ENCODE data around the gene CCDC81.
A peak's percentile ranks its signal among the peaks of the same experiment; 100 is the strongest.

CCDC81 gene

GRCh38 chr11:86463955-86464354 is 89.3 kb downstream of the CCDC81 start:
- Histone ChIP-seq H3K4me3 (ENCODE audit: low read length in 2 of 2) (no peak overlapping the region), H2AK5ac (ENCODE audit: low read depth, low read length) (no peak overlapping the region), H3K14ac (ENCODE audit: low read length) (no peak overlapping the region)

GRCh38 chr11:86464509-86465221 is 90.0 kb downstream of the CCDC81 start:
- H2BK120ac ChIP-seq (ENCODE audit: low read depth, low read length), result no peak overlapping the region
- H2BK12ac ChIP-seq (ENCODE audit: low read length), result no peak overlapping the region
- no peak overlapping the region for H3K18ac ChIP-seq (ENCODE audit: low read length)
- no CpG with 5 or more reads among the region's 5 CpGs for WGBS, 2 donors (ENCODE audit: extremely low coverage in 2 of 2, insufficient read length in 2 of 2, insufficient replicate concordance in 1 of 2)
- H3K9ac ChIP-seq (ENCODE audit: low read depth, low read length, poor library complexity), result no peak overlapping the region
- no peak overlapping the region for H2AK5ac ChIP-seq (ENCODE audit: low read depth, low read length)
- H2BK5ac ChIP-seq (ENCODE audit: low read length), result no peak overlapping the region
- H3K36me3 ChIP-seq (replicated peaks in 1 of 2; ENCODE audit: control insufficient read depth in 2 of 2, insufficient read depth in 2 of 2, low read length in 2 of 2), result peaks cover 0 to 19% of the 10 kb centered on the region in 2 donors
- no peak overlapping the region for H4K91ac ChIP-seq (ENCODE audit: low read depth, low read length, poor library complexity)
- H3K4me2 ChIP-seq (ENCODE audit: insufficient read depth, low read length, poor library complexity, severe bottlenecking), result no peak overlapping the region
- H3K4me1 ChIP-seq (ENCODE audit: control insufficient read depth in 2 of 2, insufficient read depth in 1 of 2, low read depth in 1 of 2, low read length in 2 of 2), result peaks cover 9 to 19% of the 10 kb centered on the region in 2 donors
- H3K27ac ChIP-seq (replicated peaks; ENCODE audit: low read length), result no peak overlapping the region
- H3K14ac ChIP-seq (ENCODE audit: low read length), result no peak overlapping the region
- no peak overlapping the region for H3K4me3 ChIP-seq (ENCODE audit: low read length in 2 of 2)
- peaks cover 0 to 3% of the 10 kb centered on the region in 2 donors for H3K9me3 ChIP-seq (replicated peaks in 1 of 2; ENCODE audit: control insufficient read depth in 2 of 2, insufficient read depth in 1 of 2, low read depth in 1 of 2, low read length in 2 of 2)
- H3K79me1 ChIP-seq (ENCODE audit: low read depth, low read length), result no peaks in the 10 kb centered on the region
- DNase-seq (ENCODE audit: low spot score), result no peak
- H3K4ac ChIP-seq (ENCODE audit: low read length), result no peak overlapping the region
- H4K8ac ChIP-seq (ENCODE audit: low read depth, low read length), result no peak overlapping the region
- H2AFZ ChIP-seq (ENCODE audit: low read length), result no peak overlapping the region
- no peak overlapping the region for H2BK15ac ChIP-seq (ENCODE audit: low read length)
- H3K23ac ChIP-seq (ENCODE audit: low read depth, low read length, poor library complexity), result no peak overlapping the region
- H3K27me3 ChIP-seq (ENCODE audit: control insufficient read depth in 3 of 3, insufficient read depth in 3 of 3, low read depth in 1 of 3, low read length in 3 of 3), result no peaks in the 10 kb centered on the region

More at GRCh38 chr11:86463955-86464354, 89.3 kb downstream of the CCDC81 start:
- Histone ChIP-seq H3K36me3 (replicated peaks in 1 of 2; ENCODE audit: control insufficient read depth in 2 of 2, insufficient read depth in 2 of 2, low read length in 2 of 2) (peaks cover 0 to 19% of the 10 kb centered on the region in 2 donors), H3K27me3 (ENCODE audit: control insufficient read depth in 3 of 3, insufficient read depth in 3 of 3, low read depth in 1 of 3, low read length in 3 of 3) (no peaks in the 10 kb centered on the region), H3K9ac (ENCODE audit: low read depth, low read length, poor library complexity) (no peak overlapping the region), H2BK120ac (ENCODE audit: low read depth, low read length) (no peak overlapping the region), H3K23ac (ENCODE audit: low read depth, low read length, poor library complexity) (no peak overlapping the region), H3K4me1 (ENCODE audit: control insufficient read depth in 2 of 2, insufficient read depth in 1 of 2, low read depth in 1 of 2, low read length in 2 of 2) (peaks cover 9 to 19% of the 10 kb centered on the region in 2 donors), H3K4ac (ENCODE audit: low read length) (no peak overlapping the region), H2AFZ (ENCODE audit: low read length) (no peak overlapping the region), H4K91ac (ENCODE audit: low read depth, low read length, poor library complexity) (no peak overlapping the region), H3K27ac (replicated peaks; ENCODE audit: low read length) (no peak overlapping the region), H2BK5ac (ENCODE audit: low read length) (no peak overlapping the region), H3K4me2 (ENCODE audit: insufficient read depth, low read length, poor library complexity, severe bottlenecking) (no peak overlapping the region), H3K79me1 (ENCODE audit: low read depth, low read length) (no peaks in the 10 kb centered on the region), H3K9me3 (replicated peaks in 1 of 2; ENCODE audit: control insufficient read depth in 2 of 2, insufficient read depth in 1 of 2, low read depth in 1 of 2, low read length in 2 of 2) (peaks cover 0 to 3% of the 10 kb centered on the region in 2 donors), H3K18ac (ENCODE audit: low read length) (no peak overlapping the region), H4K8ac (ENCODE audit: low read depth, low read length) (no peak overlapping the region), H2BK12ac (ENCODE audit: low read length) (no peak overlapping the region), H2BK15ac (ENCODE audit: low read length) (no peak overlapping the region)
- no CpG with 5 or more reads among the region's 5 CpGs for WGBS, 2 donors (ENCODE audit: extremely low coverage in 2 of 2, insufficient read length in 2 of 2, insufficient replicate concordance in 1 of 2)
- DNase-seq (ENCODE audit: low spot score), result no peak

GRCh38 chr11:86468169-86468568 is 93.5 kb downstream of the CCDC81 start:
- Histone ChIP-seq H2BK15ac (ENCODE audit: low read length) (no peak overlapping the region), H3K14ac (ENCODE audit: low read length) (no peak overlapping the region), H4K8ac (ENCODE audit: low read depth, low read length) (no peak overlapping the region), H3K4me3 (ENCODE audit: low read length in 2 of 2) (peak overlapping the region in 1 of 2 donors; percentile 2), H3K9me3 (replicated peaks in 1 of 2; ENCODE audit: control insufficient read depth in 2 of 2, insufficient read depth in 1 of 2, low read depth in 1 of 2, low read length in 2 of 2) (peaks cover 0 to 3% of the 10 kb centered on the region in 2 donors), H3K9ac (ENCODE audit: low read depth, low read length, poor library complexity) (no peak overlapping the region), H3K18ac (ENCODE audit: low read length) (no peak overlapping the region), H3K27me3 (ENCODE audit: control insufficient read depth in 3 of 3, insufficient read depth in 3 of 3, low read depth in 1 of 3, low read length in 3 of 3) (no peaks in the 10 kb centered on the region), H3K36me3 (replicated peaks in 1 of 2; ENCODE audit: control insufficient read depth in 2 of 2, insufficient read depth in 2 of 2, low read length in 2 of 2) (peaks cover 0 to 24% of the 10 kb centered on the region in 2 donors), H3K4me2 (ENCODE audit: insufficient read depth, low read length, poor library complexity, severe bottlenecking) (no peak overlapping the region), H2AK5ac (ENCODE audit: low read depth, low read length) (no peak overlapping the region), H2BK120ac (ENCODE audit: low read depth, low read length) (no peak overlapping the region), H4K91ac (ENCODE audit: low read depth, low read length, poor library complexity) (no peak overlapping the region), H3K27ac (replicated peaks; ENCODE audit: low read length) (no peak overlapping the region), H3K79me1 (ENCODE audit: low read depth, low read length) (no peaks in the 10 kb centered on the region), H2BK5ac (ENCODE audit: low read length) (no peak overlapping the region), H2BK12ac (ENCODE audit: low read length) (no peak overlapping the region), H3K23ac (ENCODE audit: low read depth, low read length, poor library complexity) (no peak overlapping the region), H3K4me1 (ENCODE audit: control insufficient read depth in 2 of 2, insufficient read depth in 1 of 2, low read depth in 1 of 2, low read length in 2 of 2) (peaks cover 0 to 4% of the 10 kb centered on the region in 2 donors), H3K4ac (ENCODE audit: low read length) (no peak overlapping the region), H2AFZ (ENCODE audit: low read length) (no peak overlapping the region)
- DNase-seq (ENCODE audit: low spot score), result no peak
- WGBS, 2 donors (ENCODE audit: extremely low coverage in 2 of 2, insufficient read length in 2 of 2, insufficient replicate concordance in 1 of 2), result no CpG with 5 or more reads among the region's 1 CpG

GRCh38 chr11:86469491-86470388 is 95.1 kb downstream of the CCDC81 start:
- peaks cover 0 to 17% of the 10 kb centered on the region in 2 donors for H3K36me3 ChIP-seq (replicated peaks in 1 of 2; ENCODE audit: control insufficient read depth in 2 of 2, insufficient read depth in 2 of 2, low read length in 2 of 2)
- H3K4me1 ChIP-seq (ENCODE audit: control insufficient read depth in 2 of 2, insufficient read depth in 1 of 2, low read depth in 1 of 2, low read length in 2 of 2), result peaks cover 3 to 6% of the 10 kb centered on the region in 2 donors
- no peaks in the 10 kb centered on the region for H3K79me1 ChIP-seq (ENCODE audit: low read depth, low read length)
- H3K18ac ChIP-seq (ENCODE audit: low read length), result peak overlapping the region; percentile 38
- H3K27me3 ChIP-seq (ENCODE audit: control insufficient read depth in 3 of 3, insufficient read depth in 3 of 3, low read depth in 1 of 3, low read length in 3 of 3), result no peaks in the 10 kb centered on the region
- no peak overlapping the region for H3K27ac ChIP-seq (replicated peaks; ENCODE audit: low read length)
- H2AFZ ChIP-seq (ENCODE audit: low read length), result peak overlapping the region; percentile 41
- H3K9ac ChIP-seq (ENCODE audit: low read depth, low read length, poor library complexity), result no peak overlapping the region
- H3K4me2 ChIP-seq (ENCODE audit: insufficient read depth, low read length, poor library complexity, severe bottlenecking), result no peak overlapping the region
- no peak overlapping the region for H3K4ac ChIP-seq (ENCODE audit: low read length)
- peaks cover 0 to 3% of the 10 kb centered on the region in 2 donors for H3K9me3 ChIP-seq (replicated peaks in 1 of 2; ENCODE audit: control insufficient read depth in 2 of 2, insufficient read depth in 1 of 2, low read depth in 1 of 2, low read length in 2 of 2)
- H3K23ac ChIP-seq (ENCODE audit: low read depth, low read length, poor library complexity), result no peak overlapping the region
- no peak overlapping the region for H3K4me3 ChIP-seq (ENCODE audit: low read length in 2 of 2)
- DNase-seq (ENCODE audit: low spot score), result no peak
- no peak overlapping the region for H4K91ac ChIP-seq (ENCODE audit: low read depth, low read length, poor library complexity)
- H2BK5ac ChIP-seq (ENCODE audit: low read length), result no peak overlapping the region
- H2BK120ac ChIP-seq (ENCODE audit: low read depth, low read length), result no peak overlapping the region
- H4K8ac ChIP-seq (ENCODE audit: low read depth, low read length), result no peak overlapping the region
- no peak overlapping the region for H2BK15ac ChIP-seq (ENCODE audit: low read length)
- H3K14ac ChIP-seq (ENCODE audit: low read length), result no peak overlapping the region
- no peak overlapping the region for H2AK5ac ChIP-seq (ENCODE audit: low read depth, low read length)
- WGBS, 2 donors (ENCODE audit: extremely low coverage in 2 of 2, insufficient read length in 2 of 2, insufficient replicate concordance in 1 of 2), result no CpG with 5 or more reads among the region's 5 CpGs
- no peak overlapping the region for H2BK12ac ChIP-seq (ENCODE audit: low read length)
